ENCODE data around the gene MYO9B.

The MYO9B gene

GRCh38 chr19:17260842-17261325 is 185.3 kb downstream of the MYO9B start:
- no peaks in the 10 kb centered on the region for H3K9me3 ChIP-seq (ENCODE audit: control insufficient read depth in 2 of 2, low read length in 2 of 2)
- H3K4me1 ChIP-seq (ENCODE audit: control insufficient read depth in 2 of 2, insufficient read depth in 2 of 2, low read length in 2 of 2) = peaks cover 0 to 2% of the 10 kb centered on the region in 2 donors
- H3K4me3 ChIP-seq (ENCODE audit: low read length in 2 of 2) = no peak overlapping the region
- no peaks in the 10 kb centered on the region for H3K27me3 ChIP-seq (ENCODE audit: control insufficient read depth in 2 of 2, insufficient read depth in 2 of 2, low read length in 2 of 2)
- no peaks in the 10 kb centered on the region for H3K36me3 ChIP-seq (ENCODE audit: control insufficient read depth in 2 of 2, insufficient read depth in 2 of 2, low read length in 2 of 2)
- H3K27ac ChIP-seq (ENCODE audit: low read depth in 2 of 2, low read length in 2 of 2) = no peak overlapping the region
- no peak overlapping the region for H3K9ac ChIP-seq (ENCODE audit: low read depth in 1 of 2, low read length in 2 of 2)

- Histone ChIP-seq H3K9me3 (ENCODE audit: control insufficient read depth in 2 of 2, low read length in 2 of 2) (no peaks in the 10 kb centered on the region), H3K27ac (ENCODE audit: low read depth in 2 of 2, low read length in 2 of 2) (no peak overlapping the region), H3K27me3 (ENCODE audit: control insufficient read depth in 2 of 2, insufficient read depth in 2 of 2, low read length in 2 of 2) (no peaks in the 10 kb centered on the region), H3K9ac (ENCODE audit: low read depth in 1 of 2, low read length in 2 of 2) (no peak overlapping the region), H3K4me1 (ENCODE audit: control insufficient read depth in 2 of 2, insufficient read depth in 2 of 2, low read length in 2 of 2) (peaks cover 0 to 2% of the 10 kb centered on the region in 2 donors), H3K36me3 (ENCODE audit: control insufficient read depth in 2 of 2, insufficient read depth in 2 of 2, low read length in 2 of 2) (no peaks in the 10 kb centered on the region), H3K4me3 (ENCODE audit: low read length in 2 of 2) (no peak overlapping the region)
These were observed 187.0 kb downstream of the MYO9B start for GRCh38 chr19:17262557-17262956.
